AG09319 (cell line): ENCODE results near the gene SYNPR.

Experiments
- DNase-seq: peaks from one replicate; pipeline ENCODE4 v3.0.0-alpha.2; 2010; ENCODE audit warnings: low read depth; ENCODE audit errors: extremely low read depth
- CTCF ChIP-seq: IDR thresholded peaks from 2 replicates; pipeline ENCODE4 v1.5.1; 2011; ENCODE audit warnings: low read depth, mild to moderate bottlenecking, inconsistent platforms, low read length, moderate library complexity

Gene SYNPR

GRCh38 chr3:63278171-63279004, at the start of gene SYNPR:
TSS of gene SYNPR (plus strand) at chr3:63278308.
- no peak for TF ChIP-seq CTCF
- no peak for DNase-seq

GRCh38 chr3:63228677-63229076, 49.4 kb upstream of the SYNPR start:
- peak; percentile 63 for TF ChIP-seq CTCF
- peak; percentile 18 for DNase-seq

- TF ChIP-seq CTCF, result no peak
- no peak for DNase-seq
Observed at GRCh38 chr3:63230146-63230545, 48.0 kb upstream of the SYNPR start.

- no peak for DNase-seq
- no peak for TF ChIP-seq CTCF
Observed at GRCh38 chr3:63231643-63232042, 46.5 kb upstream of the SYNPR start.

GRCh38 chr3:63232764-63233396, 45.2 kb upstream of the SYNPR start:
- peak; percentile 39 for TF ChIP-seq CTCF
- no peak for DNase-seq

- no peak for TF ChIP-seq CTCF
- no peak for DNase-seq
Observed at GRCh38 chr3:63240381-63240902, 37.7 kb upstream of the SYNPR start.

GRCh38 chr3:63242124-63242523, 36.0 kb upstream of the SYNPR start:
- no peak for DNase-seq
- TF ChIP-seq CTCF, result no peak
